ENCODE data around the gene LHX1. TPM values are rescaled to one million over a fixed set of nuclear protein-coding genes. Genes with fewer than 3 reads are reported as not detected.

LHX1 gene
- total and polyA plus RNA-seq, 10 of the 15 experiments (the other 5 are each of a cell fraction or from before 2014, with no cell fraction given) = not detected

DNA sequence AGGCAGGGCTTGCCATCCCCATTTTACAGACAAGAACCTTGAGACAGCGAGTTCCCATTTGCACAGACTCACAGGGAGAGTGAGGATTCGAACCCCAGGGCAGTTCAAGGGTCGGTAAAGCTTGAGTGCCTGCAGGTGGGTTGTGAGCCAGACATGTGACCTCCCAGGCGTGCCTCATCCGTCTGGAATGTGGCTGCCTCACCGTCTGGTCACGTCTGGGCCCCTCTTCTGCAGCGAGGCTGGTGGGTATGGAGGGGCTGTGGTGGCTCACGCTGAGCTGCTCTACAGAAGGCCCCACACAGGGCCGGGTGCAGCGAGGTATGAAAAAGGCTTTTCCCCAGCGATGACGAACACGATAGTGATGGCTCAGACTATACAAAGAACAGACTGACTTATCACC is 35.8 kb upstream of the LHX1 start:
- TF ChIP-seq, protein P1, sequence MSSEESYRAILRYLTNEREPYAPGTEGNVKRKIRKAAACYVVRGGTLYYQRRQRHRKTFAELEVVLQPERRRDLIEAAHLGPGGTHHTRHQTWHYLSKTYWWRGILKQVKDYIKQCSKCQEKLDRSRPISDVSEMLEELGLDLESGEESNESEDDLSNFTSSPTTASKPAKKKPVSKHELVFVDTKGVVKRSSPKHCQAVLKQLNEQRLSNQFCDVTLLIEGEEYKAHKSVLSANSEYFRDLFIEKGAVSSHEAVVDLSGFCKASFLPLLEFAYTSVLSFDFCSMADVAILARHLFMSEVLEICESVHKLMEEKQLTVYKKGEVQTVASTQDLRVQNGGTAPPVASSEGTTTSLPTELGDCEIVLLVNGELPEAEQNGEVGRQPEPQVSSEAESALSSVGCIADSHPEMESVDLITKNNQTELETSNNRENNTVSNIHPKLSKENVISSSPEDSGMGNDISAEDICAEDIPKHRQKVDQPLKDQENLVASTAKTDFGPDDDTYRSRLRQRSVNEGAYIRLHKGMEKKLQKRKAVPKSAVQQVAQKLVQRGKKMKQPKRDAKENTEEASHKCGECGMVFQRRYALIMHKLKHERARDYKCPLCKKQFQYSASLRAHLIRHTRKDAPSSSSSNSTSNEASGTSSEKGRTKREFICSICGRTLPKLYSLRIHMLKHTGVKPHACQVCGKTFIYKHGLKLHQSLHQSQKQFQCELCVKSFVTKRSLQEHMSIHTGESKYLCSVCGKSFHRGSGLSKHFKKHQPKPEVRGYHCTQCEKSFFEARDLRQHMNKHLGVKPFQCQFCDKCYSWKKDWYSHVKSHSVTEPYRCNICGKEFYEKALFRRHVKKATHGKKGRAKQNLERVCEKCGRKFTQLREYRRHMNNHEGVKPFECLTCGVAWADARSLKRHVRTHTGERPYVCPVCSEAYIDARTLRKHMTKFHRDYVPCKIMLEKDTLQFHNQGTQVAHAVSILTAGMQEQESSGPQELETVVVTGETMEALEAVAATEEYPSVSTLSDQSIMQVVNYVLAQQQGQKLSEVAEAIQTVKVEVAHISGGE (CRISPR knock-in tag; IDR thresholded peaks at IDR 0.05) = no peak
- TF ChIP-seq, protein P2, sequence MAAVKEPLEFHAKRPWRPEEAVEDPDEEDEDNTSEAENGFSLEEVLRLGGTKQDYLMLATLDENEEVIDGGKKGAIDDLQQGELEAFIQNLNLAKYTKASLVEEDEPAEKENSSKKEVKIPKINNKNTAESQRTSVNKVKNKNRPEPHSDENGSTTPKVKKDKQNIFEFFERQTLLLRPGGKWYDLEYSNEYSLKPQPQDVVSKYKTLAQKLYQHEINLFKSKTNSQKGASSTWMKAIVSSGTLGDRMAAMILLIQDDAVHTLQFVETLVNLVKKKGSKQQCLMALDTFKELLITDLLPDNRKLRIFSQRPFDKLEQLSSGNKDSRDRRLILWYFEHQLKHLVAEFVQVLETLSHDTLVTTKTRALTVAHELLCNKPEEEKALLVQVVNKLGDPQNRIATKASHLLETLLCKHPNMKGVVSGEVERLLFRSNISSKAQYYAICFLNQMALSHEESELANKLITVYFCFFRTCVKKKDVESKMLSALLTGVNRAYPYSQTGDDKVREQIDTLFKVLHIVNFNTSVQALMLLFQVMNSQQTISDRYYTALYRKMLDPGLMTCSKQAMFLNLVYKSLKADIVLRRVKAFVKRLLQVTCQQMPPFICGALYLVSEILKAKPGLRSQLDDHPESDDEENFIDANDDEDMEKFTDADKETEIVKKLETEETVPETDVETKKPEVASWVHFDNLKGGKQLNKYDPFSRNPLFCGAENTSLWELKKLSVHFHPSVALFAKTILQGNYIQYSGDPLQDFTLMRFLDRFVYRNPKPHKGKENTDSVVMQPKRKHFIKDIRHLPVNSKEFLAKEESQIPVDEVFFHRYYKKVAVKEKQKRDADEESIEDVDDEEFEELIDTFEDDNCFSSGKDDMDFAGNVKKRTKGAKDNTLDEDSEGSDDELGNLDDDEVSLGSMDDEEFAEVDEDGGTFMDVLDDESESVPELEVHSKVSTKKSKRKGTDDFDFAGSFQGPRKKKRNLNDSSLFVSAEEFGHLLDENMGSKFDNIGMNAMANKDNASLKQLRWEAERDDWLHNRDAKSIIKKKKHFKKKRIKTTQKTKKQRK (IDR thresholded peaks at IDR 0.05; ENCODE audit: low read depth, low read length) = no peak
- TF ChIP-seq IKZF1 (conservative IDR thresholded peaks at IDR 0.05) (no peak), PAX8 (IDR thresholded peaks at IDR 0.05) (no peak), FOXM1 (IDR thresholded peaks at IDR 0.05; ENCODE audit: low read depth, low read length) (no peak), DPF2 (IDR thresholded peaks at IDR 0.05) (no peak), BACH1 (IDR thresholded peaks at IDR 0.05; ENCODE audit: borderline replicate concordance) (no peak), JUNB (IDR thresholded peaks at IDR 0.05) (no peak), WRNIP1 (IDR thresholded peaks at IDR 0.05; ENCODE audit: borderline replicate concordance, low read depth, low read length) (no peak), SPI1 (IDR thresholded peaks at IDR 0.05; ENCODE audit: borderline replicate concordance, insufficient read depth, low read depth, low read length) (no peak), ZNF217 (IDR thresholded peaks at IDR 0.05) (no peak)
- in situ Hi-C loops (cut with MboI) (no loop called here), intact Hi-C loops (cut with micrococcal nuclease; ENCODE audit: unreplicated experiment) (no loop called here)
- RAD21 ChIA-PET (ENCODE audit: unreplicated experiment) = no interaction called here
- no TSS peak for BruUV-seq (replicated peaks)
- Histone ChIP-seq H3K4me1 (ENCODE audit: control insufficient read depth, insufficient read depth, low read length) (no peaks in the 10 kb centered on the region), H3K4me2 (ENCODE audit: control insufficient read depth, insufficient read depth) (no peak overlapping the region), H3K4me3 (no peak overlapping the region), H3K36me3 (ENCODE audit: control insufficient read depth in 2 of 2, insufficient read depth in 2 of 2, low read length in 1 of 2) (no peaks in the 10 kb centered on the region), H2AFZ (ENCODE audit: control insufficient read depth, low read depth, low read length) (no peak overlapping the region), H3K79me2 (ENCODE audit: control insufficient read depth, insufficient read depth, low read length) (no peaks in the 10 kb centered on the region), H4K20me1 (ENCODE audit: control insufficient read depth, insufficient read depth) (no peaks in the 10 kb centered on the region), H3K9me3 (replicated peaks; ENCODE audit: control insufficient read depth, insufficient read depth, low read length) (no peaks in the 10 kb centered on the region), H3K9ac (ENCODE audit: control insufficient read depth, insufficient read depth, low read length) (no peak overlapping the region), H3K27ac (ENCODE audit: control insufficient read depth, insufficient read depth) (no peak overlapping the region), H3K27me3 (replicated peaks in 1 of 2; ENCODE audit: control insufficient read depth in 2 of 2, insufficient read depth in 2 of 2, low read length in 1 of 2) (no peaks in the 10 kb centered on the region; a peak in 1 of 4 replicates)
- SMC1A ChIA-PET (ENCODE audit: uncharacterized antibody, unreplicated experiment) = no interaction called here
- 13% methylated on average over 14 of the region's 14 CpGs for WGBS (ENCODE audit: insufficient coverage, insufficient replicate concordance, low lambda C conversion rate, missing lambda C conversion rate)
- no peak for FAIRE-seq
- CTCF ChIA-PET = no interaction called here
- no peak for ATAC-seq
- DNase-seq (ENCODE audit: low read depth, low spot score) = no peak
- POLR2A ChIA-PET = no interaction called here

Data from GM12878 (cell line).